Stimulated activated CD4-positive, alpha-beta T cell treated with anti-CD3 and anti-CD28 coated beads, Interleukin-15, amount 100 ng/mL, for 24 hours (primary cell): ENCODE measurements around the gene LYPD1.

Experiments used
- DNase-seq: peaks from one replicate; pipeline ENCODE4 v3.0.0-alpha.2; 2020

Gene LYPD1

DNA sequence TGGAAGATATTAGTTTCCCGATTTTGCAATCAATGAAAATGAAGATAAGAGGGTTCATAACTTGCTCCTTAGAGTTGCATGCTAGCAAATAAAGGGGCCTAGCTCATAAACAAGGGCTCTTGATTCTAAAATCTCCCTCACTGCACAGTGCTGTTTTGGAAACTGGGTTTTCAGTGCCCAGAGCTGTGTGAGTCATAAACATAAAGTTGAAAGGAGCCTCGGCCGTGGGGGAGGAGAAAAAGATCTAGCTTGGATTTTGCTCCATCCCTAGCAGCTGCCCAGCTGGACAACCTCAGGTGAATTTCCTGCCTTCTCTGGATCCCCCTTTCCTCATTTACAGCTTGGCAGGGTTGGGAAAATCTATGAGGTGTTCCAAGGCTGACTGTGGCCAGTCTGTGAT lies 42.5 kb downstream of the LYPD1 start:
- no peak for DNase-seq

- DNase-seq, result no peak
Measured at GRCh38 chr2:132623096-132623839, 46.7 kb downstream of the LYPD1 start.

- no peak for DNase-seq
Measured at GRCh38 chr2:132621131-132621875, 48.7 kb downstream of the LYPD1 start.

- no peak for DNase-seq
Measured at GRCh38 chr2:132620115-132620514, 49.9 kb downstream of the LYPD1 start.

GRCh38 chr2:132618734-132619133 lies 51.3 kb downstream of the LYPD1 start:
- DNase-seq, result no peak

GRCh38 chr2:132617989-132618388 lies 52.0 kb downstream of the LYPD1 start:
- no peak for DNase-seq

GRCh38 chr2:132615329-132616085 lies 54.5 kb downstream of the LYPD1 start:
- no peak for DNase-seq

DNA sequence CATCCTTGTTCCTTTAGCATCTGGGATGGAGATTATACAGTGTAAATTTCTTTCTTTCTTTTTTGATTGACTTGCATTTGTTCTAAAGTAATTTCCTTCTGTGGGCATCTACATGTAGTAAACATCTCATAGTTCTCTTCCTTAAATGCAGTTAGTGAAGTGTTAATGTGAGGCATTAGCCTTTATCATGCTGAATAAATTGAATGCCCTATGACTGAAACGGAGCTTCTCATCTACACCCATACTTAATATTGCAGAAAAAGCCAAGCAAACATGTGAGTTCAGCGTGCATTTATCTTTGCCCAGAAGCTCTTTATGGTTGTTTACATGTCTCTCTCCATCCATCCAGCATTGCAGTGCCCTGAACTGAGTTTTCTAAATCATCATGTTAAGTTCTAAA lies 58.3 kb downstream of the LYPD1 start:
- no peak for DNase-seq

- no peak for DNase-seq
Measured at GRCh38 chr2:132609101-132609890, 60.7 kb downstream of the LYPD1 start.

- no peak for DNase-seq
Measured at GRCh38 chr2:132608311-132608710, 61.7 kb downstream of the LYPD1 start.

- DNase-seq, result no peak
Measured at GRCh38 chr2:132607426-132608090, 62.4 kb downstream of the LYPD1 start.

DNA sequence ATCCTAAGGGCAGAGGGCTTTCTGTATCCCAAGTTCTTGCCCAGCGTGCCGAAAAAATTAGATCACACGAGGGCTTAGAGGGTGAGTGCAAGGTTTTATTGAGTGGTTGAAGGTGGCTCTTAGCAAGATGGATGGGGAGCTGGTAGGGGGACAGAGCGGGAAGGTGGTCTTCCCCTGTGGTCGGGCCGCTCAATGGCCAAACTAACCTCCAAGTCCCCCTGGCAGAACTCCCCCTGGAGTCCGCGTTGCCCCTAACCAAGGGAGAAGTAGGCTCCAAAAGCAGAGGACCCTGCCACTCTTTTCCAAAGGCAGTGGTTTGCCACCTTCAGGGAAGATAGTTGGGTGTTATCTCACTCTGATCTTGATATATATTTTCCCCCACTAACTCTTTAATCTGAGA lies 63.4 kb downstream of the LYPD1 start:
- no peak for DNase-seq

DNA sequence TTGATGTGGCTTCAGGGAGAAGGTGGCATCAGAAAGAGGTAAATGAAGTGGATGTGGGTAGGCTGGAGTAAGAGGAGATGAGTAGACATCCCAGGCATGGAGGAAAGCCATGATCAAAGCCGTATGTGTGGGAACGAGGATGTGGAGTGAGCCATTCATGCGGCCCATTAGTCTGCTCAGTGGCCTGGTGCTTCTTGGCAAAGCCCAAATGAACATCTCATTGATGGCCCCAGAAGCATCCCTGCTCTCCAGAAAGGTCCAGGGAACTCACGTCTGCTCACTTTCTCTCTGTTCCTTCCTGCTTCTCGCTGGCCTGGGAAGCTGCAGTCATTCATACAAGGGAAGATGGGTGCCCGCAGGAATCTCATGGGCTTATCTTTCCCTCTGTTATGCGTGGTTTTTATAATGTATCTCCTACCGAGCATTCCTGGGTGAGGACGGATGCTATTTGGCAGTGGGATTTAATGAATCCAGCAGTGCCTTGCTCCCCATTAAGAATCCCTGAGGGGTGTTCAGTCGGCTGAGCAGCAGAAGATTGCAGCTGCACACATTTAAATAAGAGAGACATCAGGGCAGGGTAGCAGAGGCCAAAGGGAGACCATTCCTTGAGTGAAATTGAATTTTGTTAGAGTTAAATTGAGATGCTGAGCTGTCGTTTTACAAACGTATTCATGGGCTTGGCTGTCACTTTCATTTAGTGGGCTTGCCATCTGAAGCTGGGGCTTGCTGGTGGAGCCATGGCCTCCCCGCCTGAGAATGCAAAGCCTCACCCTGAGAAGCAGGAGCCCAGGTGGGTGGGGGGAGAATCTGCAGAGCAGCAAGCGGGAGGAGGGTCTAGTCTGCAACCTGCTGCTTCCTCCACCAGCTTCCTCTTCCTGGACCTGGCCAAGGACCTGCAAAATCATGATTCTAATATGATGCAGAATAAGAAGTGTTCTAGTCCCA lies 64.5 kb downstream of the LYPD1 start:
- DNase-seq, result no peak

GRCh38 chr2:132604561-132604960 lies 65.4 kb downstream of the LYPD1 start:
- DNase-seq, result no peak

DNA sequence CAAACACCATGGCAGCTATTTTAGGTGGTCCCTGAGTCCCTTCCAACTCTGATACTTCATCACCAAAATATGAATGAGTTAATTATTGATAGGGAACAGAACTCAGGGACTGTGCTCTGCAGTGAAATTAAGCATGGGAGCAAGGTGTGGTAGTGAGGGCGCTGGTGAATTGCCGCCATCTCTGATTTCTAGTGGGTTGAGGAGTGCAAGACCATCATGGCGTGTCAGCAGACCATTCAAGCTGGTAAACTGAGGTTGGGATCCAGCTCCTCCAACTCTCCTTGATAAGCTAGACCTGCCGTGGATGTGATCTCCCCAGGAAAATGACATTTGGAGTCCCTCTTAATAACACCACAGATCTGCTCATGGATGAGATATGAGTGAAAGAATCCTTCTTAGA lies 70.4 kb downstream of the LYPD1 start:
- DNase-seq, result no peak

- no peak for DNase-seq
Measured at GRCh38 chr2:132598536-132598935, 71.5 kb downstream of the LYPD1 start.

DNA sequence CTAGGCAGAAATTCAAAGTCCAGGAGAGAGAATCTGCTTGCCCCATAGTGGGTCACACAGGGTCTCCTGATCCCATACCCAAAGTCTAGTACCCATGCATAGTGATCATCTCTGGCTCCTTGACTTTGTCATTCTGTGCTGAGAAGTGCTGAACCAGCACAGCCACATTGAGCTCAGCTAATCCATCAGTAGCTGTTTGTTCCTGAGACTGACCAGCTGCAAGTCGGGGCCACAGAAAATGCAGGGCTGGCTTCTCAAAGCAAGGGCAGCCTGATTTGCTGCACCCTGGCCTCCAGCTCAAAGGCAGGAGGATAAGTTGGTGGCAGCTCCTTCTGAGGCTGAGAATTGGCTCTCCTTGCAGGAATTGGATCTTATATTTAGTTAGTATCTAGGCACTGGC lies 72.2 kb downstream of the LYPD1 start:
- DNase-seq, result no peak

DNA sequence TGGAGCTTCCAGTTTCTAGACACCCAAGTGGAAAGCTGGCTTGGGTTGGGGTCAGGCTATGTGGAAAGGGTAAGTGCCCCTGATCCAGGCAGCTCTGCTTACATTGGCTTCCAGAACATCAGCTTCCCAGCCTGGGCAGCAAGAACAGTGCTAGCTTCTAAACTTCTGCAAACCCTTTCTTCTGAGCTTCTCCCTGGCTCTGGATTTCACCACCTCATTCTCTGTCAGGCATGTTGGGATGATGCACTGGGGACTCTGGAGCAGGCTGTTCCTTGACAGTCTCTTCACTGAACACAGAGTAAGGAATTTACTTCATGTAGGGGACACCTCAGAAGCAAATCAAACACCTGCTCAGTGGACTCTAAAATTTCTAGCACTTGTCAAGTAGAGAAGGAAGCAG lies 72.8 kb downstream of the LYPD1 start:
- DNase-seq, result no peak

DNA sequence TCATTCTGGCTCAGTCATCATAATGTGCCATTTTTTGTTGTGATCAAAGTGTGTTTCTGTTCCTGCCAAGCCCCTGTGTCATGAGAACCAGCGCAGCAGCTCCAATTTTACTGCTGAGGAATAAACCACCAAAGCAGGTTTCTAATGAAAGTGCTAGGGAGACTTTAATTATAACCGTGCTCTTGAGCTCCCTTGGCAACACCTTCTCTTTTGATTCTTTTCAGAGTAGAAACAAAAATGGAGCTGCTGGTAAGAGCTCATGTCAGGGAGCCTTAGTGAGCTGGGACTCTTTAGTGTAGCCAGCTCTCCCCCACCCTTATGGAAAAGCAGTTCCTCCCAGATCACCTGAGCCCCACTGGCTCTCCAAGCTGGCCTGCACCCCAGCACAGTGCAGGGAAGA lies 74.3 kb downstream of the LYPD1 start:
- no peak for DNase-seq

DNA sequence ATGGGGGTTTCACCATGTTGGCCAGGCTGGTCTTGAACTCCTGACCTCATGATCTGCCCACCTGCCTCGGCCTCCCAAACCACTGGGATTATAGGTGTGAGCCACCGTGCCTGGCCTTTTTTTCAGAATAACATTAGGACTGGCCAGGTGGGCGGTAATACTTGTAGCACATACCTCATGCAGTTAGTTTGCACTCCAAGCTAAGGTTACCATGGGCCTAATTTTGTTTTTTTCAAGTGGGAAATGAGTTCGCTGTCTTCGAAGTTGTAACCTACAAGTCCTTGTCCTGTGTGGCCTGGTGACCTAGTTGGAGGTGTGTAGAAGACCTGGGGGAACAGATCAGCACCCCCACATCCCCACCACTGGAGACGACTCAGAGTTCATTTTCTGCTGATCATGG lies 74.8 kb downstream of the LYPD1 start:
- no peak for DNase-seq
